Measurements from ENCODE around the gene GPR21. TPM values are rescaled to one million over a fixed set of nuclear protein-coding genes. Genes with fewer than 3 reads are reported as not detected.

Gene GPR21
- total RNA-seq, 4 donors from 2014 or later: 1.0 to 4.7 (median 1.0) TPM; not detected in 1

DNA sequence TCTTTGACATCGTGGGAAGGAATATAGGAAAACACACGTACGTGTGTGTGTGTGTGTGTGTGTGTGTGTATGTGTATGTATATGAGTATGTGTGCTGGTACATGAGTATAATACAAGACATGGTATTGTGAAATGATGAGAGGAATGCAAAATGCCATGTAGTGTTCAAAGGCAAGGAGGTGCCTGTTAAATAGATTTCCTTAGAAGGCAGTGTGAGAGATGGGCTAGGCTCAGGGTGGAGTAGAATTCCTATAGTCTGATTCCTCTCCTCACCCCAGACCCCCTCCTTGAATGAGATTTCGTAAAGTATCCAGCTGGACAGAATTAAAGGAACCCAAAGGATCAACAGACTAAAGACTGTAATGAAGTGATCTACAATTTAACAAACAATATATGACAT is 11.1 kb downstream of the GPR21 start:
- H3K36me3 ChIP-seq: peaks cover 17% of the 10 kb centered on the region
- no peak overlapping the region for H3K4me3 ChIP-seq
- H3K9me3 ChIP-seq: no peaks in the 10 kb centered on the region
- 66% methylated on average over 4 of the region's 4 CpGs for WGBS
- DNase-seq (ENCODE audit: low spot score in 2 of 2): no peak
- H3K27ac ChIP-seq: no peak overlapping the region
- no peaks in the 10 kb centered on the region for H3K27me3 ChIP-seq
- peaks cover 6% of the 10 kb centered on the region for H3K4me1 ChIP-seq
- TF ChIP-seq POLR2AphosphoS5 (IDR thresholded peaks at IDR 0.05) (no peak), EP300 (IDR thresholded peaks at IDR 0.05) (no peak), POLR2A (IDR thresholded peaks at IDR 0.05) (no peak)
- TF ChIP-seq, protein P1, sequence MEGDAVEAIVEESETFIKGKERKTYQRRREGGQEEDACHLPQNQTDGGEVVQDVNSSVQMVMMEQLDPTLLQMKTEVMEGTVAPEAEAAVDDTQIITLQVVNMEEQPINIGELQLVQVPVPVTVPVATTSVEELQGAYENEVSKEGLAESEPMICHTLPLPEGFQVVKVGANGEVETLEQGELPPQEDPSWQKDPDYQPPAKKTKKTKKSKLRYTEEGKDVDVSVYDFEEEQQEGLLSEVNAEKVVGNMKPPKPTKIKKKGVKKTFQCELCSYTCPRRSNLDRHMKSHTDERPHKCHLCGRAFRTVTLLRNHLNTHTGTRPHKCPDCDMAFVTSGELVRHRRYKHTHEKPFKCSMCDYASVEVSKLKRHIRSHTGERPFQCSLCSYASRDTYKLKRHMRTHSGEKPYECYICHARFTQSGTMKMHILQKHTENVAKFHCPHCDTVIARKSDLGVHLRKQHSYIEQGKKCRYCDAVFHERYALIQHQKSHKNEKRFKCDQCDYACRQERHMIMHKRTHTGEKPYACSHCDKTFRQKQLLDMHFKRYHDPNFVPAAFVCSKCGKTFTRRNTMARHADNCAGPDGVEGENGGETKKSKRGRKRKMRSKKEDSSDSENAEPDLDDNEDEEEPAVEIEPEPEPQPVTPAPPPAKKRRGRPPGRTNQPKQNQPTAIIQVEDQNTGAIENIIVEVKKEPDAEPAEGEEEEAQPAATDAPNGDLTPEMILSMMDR (IDR thresholded peaks at IDR 0.05): no peak

DNA sequence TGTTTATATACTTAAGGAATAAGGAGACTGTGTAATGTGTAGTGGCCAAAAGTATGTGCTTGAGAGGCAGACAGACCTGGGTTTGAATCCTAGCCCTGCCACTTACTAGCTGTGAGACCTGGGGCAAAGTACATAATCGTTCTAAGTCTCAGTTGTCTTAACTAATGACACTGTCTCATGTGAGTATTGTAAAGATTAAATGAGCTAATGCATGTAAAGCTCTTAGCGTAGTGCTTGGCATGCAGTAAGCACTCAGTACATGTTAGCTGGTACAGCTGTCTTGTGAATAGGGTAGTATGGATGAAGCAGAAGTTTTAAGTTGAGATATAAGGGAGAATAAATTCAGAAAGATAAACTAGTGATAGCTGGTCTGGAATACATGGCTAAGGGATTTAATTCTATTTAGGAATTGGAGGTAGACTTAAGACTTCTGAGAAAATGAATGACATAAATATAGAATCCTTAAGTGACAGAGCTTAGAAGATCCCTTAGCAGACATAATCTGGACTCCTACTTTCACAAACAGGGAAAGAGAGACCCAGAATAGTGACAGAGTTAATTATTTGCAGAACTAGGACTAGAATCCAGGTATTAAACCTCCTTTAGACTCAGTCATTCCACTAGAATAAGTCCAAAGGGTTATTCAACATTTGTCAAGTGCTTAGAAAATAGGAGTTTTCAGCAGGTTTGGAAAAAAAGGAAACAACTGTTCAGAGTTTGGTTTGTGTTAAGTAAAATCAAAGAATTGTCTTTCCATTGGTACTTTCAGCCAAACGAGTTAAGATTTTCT is 13.1 kb downstream of the GPR21 start:
- DNase-seq (ENCODE audit: low spot score in 2 of 2): no peak
- H3K27me3 ChIP-seq: no peaks in the 10 kb centered on the region
- H3K36me3 ChIP-seq: peaks cover 12% of the 10 kb centered on the region
- WGBS: 84% methylated on average over 3 of the region's 3 CpGs
- no peak overlapping the region for H3K4me3 ChIP-seq
- no peak overlapping the region for H3K27ac ChIP-seq
- H3K4me1 ChIP-seq: peaks cover 9% of the 10 kb centered on the region
- TF ChIP-seq POLR2A (IDR thresholded peaks at IDR 0.05) (no peak), EP300 (IDR thresholded peaks at IDR 0.05) (no peak), POLR2AphosphoS5 (IDR thresholded peaks at IDR 0.05) (no peak)
- TF ChIP-seq, protein P1 (IDR thresholded peaks at IDR 0.05): no peak
- H3K9me3 ChIP-seq: no peaks in the 10 kb centered on the region

DNA sequence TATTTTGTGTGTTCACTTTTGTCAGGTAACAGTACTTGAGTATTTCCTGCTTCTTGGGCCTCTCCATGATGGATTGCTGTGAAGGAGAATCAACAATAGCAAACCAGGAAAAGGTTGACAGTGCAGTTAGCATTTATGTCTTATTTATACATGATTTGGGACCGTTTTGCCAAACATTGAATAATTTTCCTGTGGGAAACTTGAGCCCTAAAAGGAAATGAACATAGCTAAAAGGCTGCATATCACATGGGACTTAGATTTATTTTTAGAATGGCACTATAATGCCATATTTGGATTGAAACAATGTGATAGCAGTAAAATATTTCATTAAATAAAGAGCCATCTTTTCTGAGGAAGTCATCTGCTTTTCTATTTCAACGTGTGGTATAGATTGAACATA is 15.3 kb downstream of the GPR21 start:
- TF ChIP-seq POLR2A (IDR thresholded peaks at IDR 0.05) (no peak), POLR2AphosphoS5 (IDR thresholded peaks at IDR 0.05) (no peak), EP300 (IDR thresholded peaks at IDR 0.05) (no peak)
- TF ChIP-seq, protein P1 (IDR thresholded peaks at IDR 0.05): no peak
- WGBS: 26% methylated on average over 2 of the region's 2 CpGs
- no peak for DNase-seq (ENCODE audit: low spot score in 2 of 2)
- Histone ChIP-seq H3K27ac (no peak overlapping the region), H3K9me3 (no peaks in the 10 kb centered on the region), H3K36me3 (no peaks in the 10 kb centered on the region), H3K27me3 (no peaks in the 10 kb centered on the region), H3K4me3 (no peak overlapping the region), H3K4me1 (peaks cover 9% of the 10 kb centered on the region)

DNA sequence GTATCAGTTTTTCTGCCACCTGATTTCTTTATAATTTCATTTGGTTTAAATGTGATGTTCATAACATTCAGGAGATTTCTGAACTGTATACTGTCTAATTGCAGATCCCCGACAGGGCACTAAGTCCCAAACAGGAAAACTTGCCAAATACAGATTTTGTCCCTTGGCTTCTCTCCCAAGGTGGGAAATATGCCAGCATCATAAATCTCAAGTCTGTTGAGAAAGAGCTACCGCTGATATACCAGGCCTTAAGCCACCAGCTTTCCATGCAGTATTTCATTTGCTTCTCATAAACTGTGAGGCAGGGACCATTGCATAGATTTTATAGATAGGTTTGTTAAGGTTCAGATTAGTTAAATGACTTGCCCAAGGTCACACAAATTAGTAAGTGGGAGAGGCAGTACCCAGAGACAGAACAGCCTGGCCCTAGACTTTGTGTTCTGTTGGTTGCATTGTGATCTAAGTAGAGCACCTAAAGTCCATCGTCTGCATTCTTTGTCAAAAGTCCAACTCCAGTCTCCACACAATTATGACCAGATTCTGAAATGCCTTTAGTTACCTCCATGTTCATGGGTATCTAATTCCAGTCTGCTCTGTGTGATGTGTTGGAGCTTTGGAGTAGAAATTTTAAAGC is 16.2 kb downstream of the GPR21 start:
- no peaks in the 10 kb centered on the region for H3K9me3 ChIP-seq
- no peaks in the 10 kb centered on the region for H3K27me3 ChIP-seq
- peak overlapping the region; percentile 5 for H3K27ac ChIP-seq
- peaks cover 9% of the 10 kb centered on the region for H3K4me1 ChIP-seq
- TF ChIP-seq, protein P1 (IDR thresholded peaks at IDR 0.05): no peak
- no peak for TF ChIP-seq EP300 (IDR thresholded peaks at IDR 0.05)
- 21% methylated on average over 3 of the region's 3 CpGs for WGBS
- H3K4me3 ChIP-seq: no peak overlapping the region
- no peak for DNase-seq (ENCODE audit: low spot score in 2 of 2)
- H3K36me3 ChIP-seq: no peaks in the 10 kb centered on the region

DNA sequence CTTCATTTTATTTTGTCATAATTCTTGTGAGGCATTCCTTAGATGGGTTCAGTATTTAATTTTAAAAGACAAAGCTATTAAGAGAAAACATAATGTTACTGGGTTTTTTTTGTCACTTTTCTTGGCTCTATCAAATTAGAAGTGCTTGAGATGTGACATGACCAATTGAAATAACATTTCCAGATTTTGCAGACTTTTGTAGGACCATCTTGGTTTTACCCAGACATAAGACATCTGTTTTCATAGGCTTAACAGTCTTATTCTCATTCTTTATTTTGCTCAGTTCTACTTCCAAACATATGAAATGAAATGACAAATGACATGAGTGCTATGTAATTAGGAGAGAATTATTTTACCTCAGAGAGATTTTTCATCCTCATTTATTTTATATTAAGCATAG is 19.6 kb downstream of the GPR21 start:
- Histone ChIP-seq H3K27ac (no peak overlapping the region), H3K36me3 (peaks cover 9% of the 10 kb centered on the region), H3K4me1 (peaks cover 9% of the 10 kb centered on the region), H3K4me3 (no peak overlapping the region), H3K9me3 (no peaks in the 10 kb centered on the region), H3K27me3 (no peaks in the 10 kb centered on the region)
- TF ChIP-seq, protein P1 (IDR thresholded peaks at IDR 0.05): no peak
- TF ChIP-seq POLR2AphosphoS5 (IDR thresholded peaks at IDR 0.05): no peak
- TF ChIP-seq EP300 (IDR thresholded peaks at IDR 0.05): no peak
- TF ChIP-seq POLR2A (IDR thresholded peaks at IDR 0.05): no peak
- DNase-seq (ENCODE audit: low spot score in 2 of 2): no peak

All from suprapubic skin (tissue), 4 donors.